CD8-positive, alpha-beta memory T cell (primary cell): ENCODE data around the gene DRAM1. TPM values are rescaled to one million over a fixed set of nuclear protein-coding genes. Genes with fewer than 3 reads are reported as not detected.
A peak's percentile ranks its signal among the peaks of the same experiment; 100 is the strongest.

ENCODE experiments used
- CTCF ChIA-PET: fragments of 350-600 bp; sonication (Branson Sonifier 250); formaldehyde crosslinking; loops from one replicate; lab custom pipeline; 2021; ENCODE audit warnings: antibody characterized with exemption; lab: Charles Lee
- POLR2A ChIA-PET: fragments of 350-600 bp; sonication (Branson Sonifier 250); formaldehyde crosslinking; loops from one replicate; lab custom pipeline; 2021; ENCODE audit warnings: antibody characterized with exemption; lab: Charles Lee
- DNase-seq, 5 donors: peaks; one replicate each; pipeline versions ENCODE4 v3.0.0 to v3.0.0-alpha.2; 2020 to 2022; ENCODE audit warnings: mixed read lengths in 1 of 5
- H3K27ac ChIP-seq: one replicate; pipeline ENCODE4 v1.7.0; 2013; ENCODE audit warnings: low read depth, mild to moderate bottlenecking, low read length, moderate library complexity
- H3K27me3 ChIP-seq: 2 replicates; pipeline ENCODE4 v1.7.0; 2013; ENCODE audit warnings: low read length, mild to moderate bottlenecking; ENCODE audit not compliant: insufficient read depth, poor library complexity, severe bottlenecking
- H3K36me3 ChIP-seq: 2 replicates; pipeline ENCODE4 v1.7.0; 2013; ENCODE audit warnings: mild to moderate bottlenecking, low read length, moderate library complexity; ENCODE audit not compliant: insufficient read depth
- H3K4me1 ChIP-seq: 2 replicates; pipeline ENCODE4 v1.7.0; 2013; ENCODE audit warnings: mild to moderate bottlenecking, low read length, moderate library complexity; ENCODE audit not compliant: insufficient read depth
- H3K4me3 ChIP-seq: 2 replicates; pipeline ENCODE4 v1.7.0; 2013; ENCODE audit warnings: mild to moderate bottlenecking, low read length
- H3K9me3 ChIP-seq: 2 replicates; pipeline ENCODE4 v1.7.0; 2013; ENCODE audit warnings: mild to moderate bottlenecking, low read length
- H3K27ac Mint-ChIP-seq, 8 donors: one replicate each; pipeline ENCODE4 v1.8.0; 2020 to 2021; ENCODE audit warnings: mixed read lengths in 8 of 8, mild to moderate bottlenecking in 6 of 8, inconsistent platforms in 3 of 8, moderate library complexity in 3 of 8
- H3K27me3 Mint-ChIP-seq, 2 donors: one replicate each; pipeline ENCODE4 v1.8.0; 2020 to 2021; ENCODE audit warnings: mixed read lengths in 2 of 2, mild to moderate bottlenecking in 1 of 2, moderate library complexity in 1 of 2
- H3K36me3 Mint-ChIP-seq, 3 donors: one replicate each; pipeline ENCODE4 v1.8.0; 2020 to 2021; ENCODE audit warnings: mixed read lengths in 3 of 3, inconsistent platforms in 1 of 3, mild to moderate bottlenecking in 1 of 3
- H3K4me1 Mint-ChIP-seq, 3 donors: one replicate each; pipeline ENCODE4 v1.8.0; 2020 to 2021; ENCODE audit warnings: mixed read lengths in 3 of 3, inconsistent platforms in 1 of 3, mild to moderate bottlenecking in 1 of 3
- H3K4me3 Mint-ChIP-seq, 7 donors: one replicate each; pipeline ENCODE4 v1.8.0; 2020 to 2021; ENCODE audit warnings: mixed read lengths in 7 of 7, mild to moderate bottlenecking in 6 of 7, moderate library complexity in 4 of 7, inconsistent platforms in 2 of 7
- H3K9me3 Mint-ChIP-seq, 5 donors: one replicate each; pipeline ENCODE4 v1.8.0; 2020 to 2022; ENCODE audit warnings: mixed read lengths in 5 of 5, mild to moderate bottlenecking in 3 of 5, moderate library complexity in 2 of 5, inconsistent platforms in 1 of 5
- polyA plus RNA-seq: library from polyadenylated mRNA; unstranded; fragments of 300-500 nt; fragmentation: Illumina TruSeq; gene quantifications from one replicate; pipeline ENCODE4 v1.2.3, GENCODE V29; 2021
- total RNA-seq, 2 experiments: library from RNA; stranded (reverse); gene quantifications; one replicate each; pipeline ENCODE4 v1.2.3, GENCODE V29; 2021

DRAM1 gene
- total RNA-seq = 1 to 10 TPM; 8.9 to 9.7 TPM
- 5.5 TPM for polyA plus RNA-seq

GRCh38 chr12:101876861-101877805 lies at the start of gene DRAM1:
Gene DRAM1 (plus strand): TSS chr12:101877580. CDS start chr12:101877790, 210 bp downstream.
- no peaks in the 10 kb centered on the region for H3K9me3 Mint-ChIP-seq

GRCh38 chr12:101828463-101829196 lies 48.8 kb upstream of the DRAM1 start:
- Mint-ChIP-seq H3K4me1 (peaks cover 57 to 75% (median 66%) of the 10 kb centered on the region in 3 donors), H3K36me3 (peaks cover 0 to 5% (median 0%) of the 10 kb centered on the region in 3 donors), H3K4me3 (peak overlapping the region; percentile 92 to 100 (median 98)), H3K27me3 (no peaks in the 10 kb centered on the region), H3K27ac (peak overlapping the region; percentile 12 to 96 (median 64)), H3K9me3 (no peaks in the 10 kb centered on the region)
- CTCF ChIA-PET = interaction anchor here (2.1 to 7.5 kb wide), 5 partner anchors 11 to 56 kb away, joined by 7 to 67 read pairs (median 10); no protein-coding TSS in a partner anchor
- Histone ChIP-seq H3K27ac (no peak overlapping the region), H3K36me3 (no peaks in the 10 kb centered on the region), H3K27me3 (no peaks in the 10 kb centered on the region), H3K9me3 (no peaks in the 10 kb centered on the region), H3K4me3 (no peak overlapping the region), H3K4me1 (peaks cover 63% of the 10 kb centered on the region)
- no peak for DNase-seq
- POLR2A ChIA-PET = no interaction called here

More at GRCh38 chr12:101876861-101877805, at the start of gene DRAM1:
- ChIA-PET POLR2A (interaction anchor here (0.7 to 1.2 kb wide), 2 partner anchors 47 to 1677 kb away, joined by 3 to 4 read pairs; partner anchors contain the start of genes ACTR6 and GNPTAB), CTCF (interaction anchor here (0.9 to 1.5 kb wide), 2 partner anchors 46 to 104 kb away, joined by 4 to 6 read pairs; partner anchors contain the start of gene GNPTAB)
- Mint-ChIP-seq H3K27me3 (peaks cover 0 to 2% of the 10 kb centered on the region in 2 donors), H3K27ac (peak within 1 kb of the TSS; percentile 71 to 99 (median 90)), H3K36me3 (peaks cover 0 to 4% (median 0%) of the 10 kb centered on the region in 3 donors), H3K4me3 (peak within 1 kb of the TSS; percentile 83 to 95 (median 91)), H3K4me1 (peaks cover 12 to 20% (median 15%) of the 10 kb centered on the region in 3 donors)
- no peaks in the 10 kb centered on the region for H3K9me3 ChIP-seq
- peak within 1 kb of the TSS; percentile 81 for H3K27ac ChIP-seq
- peaks cover 8% of the 10 kb centered on the region for H3K4me1 ChIP-seq
- H3K36me3 ChIP-seq = no peaks in the 10 kb centered on the region
- H3K4me3 ChIP-seq = peak within 1 kb of the TSS; percentile 86
- H3K27me3 ChIP-seq = no peaks in the 10 kb centered on the region
- DNase-seq = peak; percentile 57 to 82 (median 74)

- Mint-ChIP-seq H3K27ac (peak overlapping the region; percentile 83 to 98 (median 96)), H3K4me3 (peak overlapping the region; percentile 92 to 100 (median 98)), H3K4me1 (peaks cover 50 to 63% (median 56%) of the 10 kb centered on the region in 3 donors), H3K27me3 (no peaks in the 10 kb centered on the region), H3K36me3 (peaks cover 0 to 5% (median 0%) of the 10 kb centered on the region in 3 donors), H3K9me3 (no peaks in the 10 kb centered on the region)
- Histone ChIP-seq H3K9me3 (no peaks in the 10 kb centered on the region), H3K27ac (peak overlapping the region; percentile 74), H3K4me1 (peaks cover 54% of the 10 kb centered on the region), H3K27me3 (no peaks in the 10 kb centered on the region), H3K36me3 (no peaks in the 10 kb centered on the region), H3K4me3 (peak overlapping the region; percentile 82)
- POLR2A ChIA-PET = interaction anchor here (0.7 to 2.2 kb wide), 10 partner anchors 9 to 649 kb away, joined by 3 to 14 read pairs (median 4); partner anchors contain the start of genes DRAM1 and WASHC3
- CTCF ChIA-PET = interaction anchor here (0.6 to 7.5 kb wide), 18 partner anchors 9 to 476 kb away, joined by 3 to 67 read pairs (median 6); no protein-coding TSS in a partner anchor
- no peak for DNase-seq
Observed at GRCh38 chr12:101829639-101830366, 47.6 kb upstream of the DRAM1 start.

GRCh38 chr12:101830367-101831325 lies 46.7 kb upstream of the DRAM1 start, which contains the start of gene GNPTAB:
Gene GNPTAB (minus strand): TSS chr12:101830959. CDS start chr12:101830675, 284 bp downstream.
- peaks cover 0 to 5% (median 0%) of the 10 kb centered on the region in 3 donors for H3K36me3 Mint-ChIP-seq
- H3K4me1 Mint-ChIP-seq = peaks cover 42 to 54% (median 48%) of the 10 kb centered on the region in 3 donors
- no peaks in the 10 kb centered on the region for H3K27me3 ChIP-seq
- peak within 1 kb of the TSS; percentile 82 for H3K4me3 ChIP-seq
- no peaks in the 10 kb centered on the region for H3K9me3 Mint-ChIP-seq
- ChIA-PET POLR2A (interaction anchor here (0.7 to 2.2 kb wide), 7 partner anchors 8 to 424 kb away, joined by 3 to 14 read pairs (median 4); partner anchors contain the start of genes DRAM1 and WASHC3), CTCF (interaction anchor here (0.6 to 7.5 kb wide), 20 partner anchors 10 to 476 kb away, joined by 3 to 67 read pairs (median 5); partner anchors contain the start of gene DRAM1)
- DNase-seq = peak; percentile 94 to 97 (median 94)
- H3K27me3 Mint-ChIP-seq = no peaks in the 10 kb centered on the region
- H3K27ac Mint-ChIP-seq = peak within 1 kb of the TSS; percentile 83 to 98 (median 96)
- H3K27ac ChIP-seq = peak within 1 kb of the TSS; percentile 74
- peaks cover 46% of the 10 kb centered on the region for H3K4me1 ChIP-seq
- H3K36me3 ChIP-seq = no peaks in the 10 kb centered on the region
- no peaks in the 10 kb centered on the region for H3K9me3 ChIP-seq
- peak within 1 kb of the TSS; percentile 92 to 100 (median 98) for H3K4me3 Mint-ChIP-seq

- CTCF ChIA-PET = interaction anchor here (1.1 to 7.5 kb wide), 4 partner anchors 9 to 63 kb away, joined by 5 to 67 read pairs (median 44); no protein-coding TSS in a partner anchor
- peak overlapping the region in 1 of 8 donors; percentile 96 for H3K27ac Mint-ChIP-seq
- H3K27me3 Mint-ChIP-seq = no peaks in the 10 kb centered on the region
- no peaks in the 10 kb centered on the region for H3K9me3 ChIP-seq
- POLR2A ChIA-PET = no interaction called here
- no peaks in the 10 kb centered on the region for H3K9me3 Mint-ChIP-seq
- H3K27ac ChIP-seq = no peak overlapping the region
- peaks cover 0 to 5% (median 0%) of the 10 kb centered on the region in 3 donors for H3K36me3 Mint-ChIP-seq
- H3K36me3 ChIP-seq = no peaks in the 10 kb centered on the region
- peaks cover 32 to 43% (median 37%) of the 10 kb centered on the region in 3 donors for H3K4me1 Mint-ChIP-seq
- no peak for DNase-seq
- peaks cover 34% of the 10 kb centered on the region for H3K4me1 ChIP-seq
- H3K4me3 Mint-ChIP-seq = peak overlapping the region in 2 of 7 donors; percentile 23 to 100
- no peaks in the 10 kb centered on the region for H3K27me3 ChIP-seq
- no peak overlapping the region for H3K4me3 ChIP-seq
Observed at GRCh38 chr12:101832030-101832429, 45.4 kb upstream of the DRAM1 start.

GRCh38 chr12:101838628-101839323 lies 38.6 kb upstream of the DRAM1 start:
- Histone ChIP-seq H3K27ac (no peak overlapping the region), H3K9me3 (no peaks in the 10 kb centered on the region), H3K36me3 (no peaks in the 10 kb centered on the region), H3K4me3 (no peak overlapping the region), H3K27me3 (no peaks in the 10 kb centered on the region), H3K4me1 (peaks cover 11% of the 10 kb centered on the region)
- H3K9me3 Mint-ChIP-seq = no peaks in the 10 kb centered on the region
- no peaks in the 10 kb centered on the region for H3K36me3 Mint-ChIP-seq
- H3K4me1 Mint-ChIP-seq = peaks cover 10 to 19% (median 18%) of the 10 kb centered on the region in 3 donors
- DNase-seq = peak in 2 of 5 donors; percentile 40 to 44
- CTCF ChIA-PET = interaction anchor here (0.7 to 7.0 kb wide), 21 partner anchors 9 to 431 kb away, joined by 3 to 119 read pairs (median 8); partner anchors contain the start of genes ARL1 and GNPTAB
- POLR2A ChIA-PET = interaction anchor here (0.6 to 1.5 kb wide), 5 partner anchors 8 to 223 kb away, joined by 3 to 14 read pairs (median 4); partner anchors contain the start of gene GNPTAB
- H3K4me3 Mint-ChIP-seq = peak overlapping the region in 4 of 7 donors; percentile 15 to 52 (median 34)
- peaks cover 0 to 3% of the 10 kb centered on the region in 2 donors for H3K27me3 Mint-ChIP-seq
- H3K27ac Mint-ChIP-seq = peak overlapping the region; percentile 9 to 86 (median 72)
